ENCODE data around the gene SMAD5.

GRCh38 chr5:136101884-136102283 is 30.8 kb upstream of the SMAD5 start:
- no peak for TF ChIP-seq POLR2A (IDR thresholded peaks at IDR 0.05)
- TF ChIP-seq, protein P1, sequence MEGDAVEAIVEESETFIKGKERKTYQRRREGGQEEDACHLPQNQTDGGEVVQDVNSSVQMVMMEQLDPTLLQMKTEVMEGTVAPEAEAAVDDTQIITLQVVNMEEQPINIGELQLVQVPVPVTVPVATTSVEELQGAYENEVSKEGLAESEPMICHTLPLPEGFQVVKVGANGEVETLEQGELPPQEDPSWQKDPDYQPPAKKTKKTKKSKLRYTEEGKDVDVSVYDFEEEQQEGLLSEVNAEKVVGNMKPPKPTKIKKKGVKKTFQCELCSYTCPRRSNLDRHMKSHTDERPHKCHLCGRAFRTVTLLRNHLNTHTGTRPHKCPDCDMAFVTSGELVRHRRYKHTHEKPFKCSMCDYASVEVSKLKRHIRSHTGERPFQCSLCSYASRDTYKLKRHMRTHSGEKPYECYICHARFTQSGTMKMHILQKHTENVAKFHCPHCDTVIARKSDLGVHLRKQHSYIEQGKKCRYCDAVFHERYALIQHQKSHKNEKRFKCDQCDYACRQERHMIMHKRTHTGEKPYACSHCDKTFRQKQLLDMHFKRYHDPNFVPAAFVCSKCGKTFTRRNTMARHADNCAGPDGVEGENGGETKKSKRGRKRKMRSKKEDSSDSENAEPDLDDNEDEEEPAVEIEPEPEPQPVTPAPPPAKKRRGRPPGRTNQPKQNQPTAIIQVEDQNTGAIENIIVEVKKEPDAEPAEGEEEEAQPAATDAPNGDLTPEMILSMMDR (IDR thresholded peaks at IDR 0.05 in 4 of 5, conservative IDR thresholded peaks at IDR 0.05 in 1 of 5): no peak
